ENCODE data around the gene FCGR3B.
"Not testable (repeated sequence)": the region's sequence is repeated elsewhere in the genome, so short reads cannot be mapped to it uniquely, and the experiment has no call there.

- not testable (repeated sequence) for TF ChIP-seq CTCF, EP300, POLR2A (IDR thresholded peaks at IDR 0.05)
Observed at GRCh38 chr1:161610198-161610597, 20.8 kb downstream of the FCGR3B start.

All from ovary (tissue), 3 donors.